Right atrium auricular region (tissue), 2 donors: ENCODE data around the gene VRK3. TPM values are rescaled to one million over a fixed set of nuclear protein-coding genes. Genes with fewer than 3 reads are reported as not detected.
A peak's percentile ranks its signal among the peaks of the same experiment; 100 is the strongest.

Experiments used
- DNase-seq: peaks from one replicate; pipeline ENCODE4 v3.0.0-alpha.2; 2019; ENCODE audit warnings: low spot score
- H3K27ac ChIP-seq, 2 donors: fragments of 200-600 bp; sonication (generic); 1 replicate in 1 of 2; 2 replicates in 1 of 2; pipeline ENCODE4 v1.5.1; 2016 to 2019
- H3K27me3 ChIP-seq, 2 donors: fragments of 200-600 bp; sonication (generic); one replicate each; pipeline versions ENCODE4 v1.5.1 to v1.6.0; 2017 to 2019
- H3K36me3 ChIP-seq: fragments of 200-600 bp; sonication (generic); one replicate; pipeline ENCODE4 v1.5.1; 2016
- H3K4me1 ChIP-seq, 2 donors: fragments of 200-600 bp; sonication (generic); one replicate each; pipeline versions ENCODE4 v1.5.1 to v1.6.0; 2017 to 2019
- H3K4me3 ChIP-seq, 2 donors: fragments of 200-600 bp; sonication (generic); 1 replicate in 1 of 2; 2 replicates in 1 of 2; pipeline ENCODE4 v1.5.1; 2017 to 2019; ENCODE audit warnings: mild to moderate bottlenecking in 1 of 2, moderate library complexity in 1 of 2
- H3K9me3 ChIP-seq, 2 donors: fragments of 200-600 bp; sonication (generic); one replicate each; pipeline ENCODE4 v1.5.1; 2019
- CTCF ChIP-seq, 2 donors: fragments of 200-600 bp; sonication (generic); IDR thresholded peaks; one replicate each; pipeline ENCODE4 v1.5.1; 2019; ENCODE audit warnings: antibody characterized with exemption in 2 of 2
- total RNA-seq, 2 donors: library from RNA; depleted of rRNA; stranded (reverse); fragments of >200 nt; gene quantifications; one replicate each; pipeline ENCODE4 v1.1.0, GENCODE V29; 2016

The VRK3 gene
- total RNA-seq, 2 donors from 2014 or later: 20.5 to 25.5 TPM

- Histone ChIP-seq H3K27ac (peak overlapping the region; percentile 92 to 93), H3K9me3 (no peaks in the 10 kb centered on the region), H3K36me3 (peaks cover 7% of the 10 kb centered on the region), H3K4me1 (peaks cover 0 to 39% of the 10 kb centered on the region in 2 donors), H3K4me3 (peak overlapping the region; percentile 86 to 88), H3K27me3 (no peaks in the 10 kb centered on the region)
- no peak for TF ChIP-seq CTCF (IDR thresholded peaks at IDR 0.05)
- peak; percentile 95 for DNase-seq
Measured at GRCh38 chr19:49929611-49930482, 95.3 kb downstream of the VRK3 start.

GRCh38 chr19:49929121-49929610, 96.0 kb downstream of the VRK3 start, which contains the start of the genes ATF5 and NUP62:
ATF5 (plus strand) TSS chr19:49929205; CDS start chr19:49930851, 1,646 bp downstream.
NUP62 (minus strand) TSS chr19:49929504; CDS start chr19:49909807, 19,697 bp downstream.
- Histone ChIP-seq H3K27ac (peak within 1 kb of the TSS; percentile 92 to 93), H3K27me3 (no peaks in the 10 kb centered on the region), H3K36me3 (peaks cover 7% of the 10 kb centered on the region), H3K9me3 (no peaks in the 10 kb centered on the region), H3K4me1 (peaks cover 0 to 44% of the 10 kb centered on the region in 2 donors), H3K4me3 (peak within 1 kb of the TSS; percentile 86 to 88)
- DNase-seq: peak; percentile 83
- TF ChIP-seq CTCF (IDR thresholded peaks at IDR 0.05): no peak

GRCh38 chr19:49927526-49928264, 97.5 kb downstream of the VRK3 start:
- H3K27me3 ChIP-seq: no peaks in the 10 kb centered on the region
- no peak for TF ChIP-seq CTCF (IDR thresholded peaks at IDR 0.05)
- H3K9me3 ChIP-seq: no peaks in the 10 kb centered on the region
- no peak for DNase-seq
- H3K4me3 ChIP-seq: no peak overlapping the region
- H3K4me1 ChIP-seq: peaks cover 0 to 48% of the 10 kb centered on the region in 2 donors
- no peak overlapping the region for H3K27ac ChIP-seq
- H3K36me3 ChIP-seq: peaks cover 20% of the 10 kb centered on the region

- DNase-seq: no peak
- Histone ChIP-seq H3K4me1 (peaks cover 0 to 48% of the 10 kb centered on the region in 2 donors), H3K9me3 (no peaks in the 10 kb centered on the region), H3K36me3 (peaks cover 20% of the 10 kb centered on the region), H3K4me3 (no peak overlapping the region), H3K27me3 (no peaks in the 10 kb centered on the region), H3K27ac (no peak overlapping the region)
- TF ChIP-seq CTCF (IDR thresholded peaks at IDR 0.05): no peak
Measured at GRCh38 chr19:49926515-49926914, 98.7 kb downstream of the VRK3 start.

Other genes with a start within 250 kb of the VRK3 start
- 10 to 100 TPM; 18.5 to 22.5 TPM for gene FUZ, start 212.1 kb downstream of the VRK3 start, total RNA-seq
- 10 to 100 TPM; 31.1 to 54.0 TPM for gene MED25, start 207.1 kb downstream of the VRK3 start, total RNA-seq
- 10 to 100 TPM; 64.6 to 81.0 TPM for gene PTOV1, start 174.2 kb downstream of the VRK3 start, total RNA-seq
- gene PNKP, start 157.8 kb downstream of the VRK3 start, total RNA-seq: 10 to 100 TPM; 29.2 to 32.5 TPM
- 10 to 100 TPM; 20.6 to 25.8 TPM for gene AKT1S1, start 148.0 kb downstream of the VRK3 start, total RNA-seq
- 10 to 100 TPM; 20.4 to 27.5 TPM for gene TBC1D17, start 147.7 kb downstream of the VRK3 start, total RNA-seq
- gene IL4I1, start 128.5 kb downstream of the VRK3 start, total RNA-seq: under 1 TPM in 1 of 2 donors, not detected in 1; 0.43 TPM
- gene ATF5, start 96.2 kb downstream of the VRK3 start, total RNA-seq: 1 to 10 TPM; 3.8 to 5.9 TPM
- gene NUP62, start 95.9 kb downstream of the VRK3 start, total RNA-seq: 10 to 100 TPM; 23.5 to 32.6 TPM
- 1 to 10 TPM in 1 of 2 donors, under 1 TPM in 1; 0.19 to 2.2 TPM for gene SIGLEC11, start 64.2 kb downstream of the VRK3 start, total RNA-seq
- 1 to 10 TPM; 2.3 to 4.2 TPM for gene ZNF473, start 633 bp upstream of the VRK3 start, total RNA-seq
- gene IZUMO2, start 137.9 kb upstream of the VRK3 start, total RNA-seq: not detected
- gene MYH14, start 178.2 kb upstream of the VRK3 start, total RNA-seq: 10 to 100 TPM; 40.9 to 44.5 TPM